WERI-Rb-1 (cell line): ENCODE measurements around the gene STRN.
"Not testable (repeated sequence)": the region's sequence is repeated elsewhere in the genome, so short reads cannot be mapped to it uniquely, and the experiment has no call there.

Source experiments
- DNase-seq: peaks from one replicate; pipeline ENCODE4 v3.0.0-alpha.2; 2020
- H3K27ac ChIP-seq: fragments of 250-450 bp; sonication (Bioruptor Pico); 2 replicates; pipeline ENCODE4 v1.5.1; 2020; ENCODE audit warnings: mild to moderate bottlenecking, moderate library complexity
- H3K27me3 ChIP-seq: fragments of 250-450 bp; sonication (Bioruptor Pico); 2 replicates; pipeline ENCODE4 v1.5.1; 2021; ENCODE audit warnings: mild to moderate bottlenecking, low read depth, moderate library complexity; ENCODE audit not compliant: insufficient read depth, severe bottlenecking
- H3K36me3 ChIP-seq: fragments of 250-450 bp; sonication (Bioruptor Pico); 2 replicates; pipeline ENCODE4 v1.5.1; 2020; ENCODE audit warnings: mild to moderate bottlenecking, moderate library complexity
- H3K4me3 ChIP-seq: 2 replicates; pipeline ENCODE4 v1.5.1; 2011; ENCODE audit warnings: low read depth, mild to moderate bottlenecking, control low read depth, low read length
- H3K9me3 ChIP-seq: fragments of 250-450 bp; sonication (Bioruptor Pico); 2 replicates; pipeline ENCODE4 v1.5.1; 2021; ENCODE audit warnings: mild to moderate bottlenecking, moderate library complexity; ENCODE audit not compliant: severe bottlenecking
- CTCF ChIP-seq: IDR thresholded peaks from 2 replicates; pipeline ENCODE4 v1.5.1; 2011; ENCODE audit warnings: low read depth, mild to moderate bottlenecking, control low read depth, inconsistent platforms, low read length

Gene STRN

GRCh38 chr2:36904636-36905035, 61.7 kb downstream of the STRN start:
- H3K9me3 ChIP-seq, result no peaks in the 10 kb centered on the region
- no peak overlapping the region for H3K4me3 ChIP-seq
- DNase-seq, result no peak
- H3K27me3 ChIP-seq, result no peaks in the 10 kb centered on the region
- peaks cover 17% of the 10 kb centered on the region for H3K36me3 ChIP-seq
- H3K27ac ChIP-seq, result no peak overlapping the region
- TF ChIP-seq CTCF, result no peak

DNA sequence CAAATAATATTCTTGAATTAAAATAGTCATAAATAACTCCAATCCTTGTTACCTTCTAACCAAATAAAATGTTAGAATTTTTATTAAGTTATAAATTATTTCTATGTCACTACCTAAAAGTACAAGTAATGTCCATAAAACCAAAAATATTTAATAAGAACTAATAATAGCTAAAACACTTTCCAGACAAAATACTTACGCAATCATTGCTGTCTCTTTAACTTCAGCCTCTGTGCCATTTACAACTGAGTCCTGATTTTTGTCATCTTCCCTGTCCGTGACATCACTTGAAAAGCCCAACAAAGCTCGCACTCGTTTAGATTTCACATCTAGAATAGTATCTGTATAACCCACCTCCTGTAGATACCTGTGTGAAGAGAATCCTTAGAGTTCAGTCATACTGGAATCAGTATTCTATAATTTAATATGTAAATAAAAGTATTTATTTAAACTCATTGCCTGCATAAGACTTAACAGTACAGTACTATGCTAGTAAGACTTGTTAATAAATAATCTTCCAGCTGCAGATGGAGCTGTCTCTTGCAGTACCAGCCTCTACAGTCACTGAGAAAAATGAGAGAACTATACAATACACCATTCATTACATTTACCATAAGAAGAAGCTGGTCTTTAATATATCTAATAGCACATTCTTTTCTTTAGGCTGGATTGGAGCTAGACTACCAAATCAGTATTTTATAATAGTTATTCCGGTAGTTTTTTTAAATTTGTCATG, 63.8 kb downstream of the STRN start:
- Histone ChIP-seq H3K4me3 (no peak overlapping the region), H3K27ac (no peak overlapping the region), H3K27me3 (no peaks in the 10 kb centered on the region), H3K36me3 (peaks cover 17% of the 10 kb centered on the region), H3K9me3 (no peaks in the 10 kb centered on the region)
- no peak for TF ChIP-seq CTCF
- no peak for DNase-seq

DNA sequence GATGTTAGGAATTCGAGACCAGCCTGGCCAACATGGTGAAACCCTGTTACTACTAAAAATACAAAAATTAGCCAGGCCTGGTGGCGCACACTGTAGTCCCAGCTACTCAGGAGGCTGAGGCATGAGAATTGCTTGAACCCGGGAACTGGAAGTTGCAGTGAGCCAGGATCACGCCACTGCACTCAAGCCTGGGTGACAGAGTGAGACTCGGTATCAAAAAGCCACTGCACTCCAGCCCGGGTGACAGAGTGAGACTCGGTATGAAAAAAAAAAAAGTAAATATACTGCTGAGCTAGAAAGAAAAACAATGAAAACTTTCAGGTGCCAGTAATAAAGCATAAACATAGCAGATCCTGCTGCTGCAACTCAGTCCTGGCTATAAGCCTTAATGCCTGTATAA, 73.5 kb downstream of the STRN start:
- DNase-seq, result no peak
- Histone ChIP-seq H3K36me3 (peaks cover 17% of the 10 kb centered on the region), H3K27me3 (no peaks in the 10 kb centered on the region), H3K27ac (no peak overlapping the region), H3K4me3 (no peak overlapping the region), H3K9me3 (no peaks in the 10 kb centered on the region)
- no peak for TF ChIP-seq CTCF

GRCh38 chr2:36889795-36890194, 76.5 kb downstream of the STRN start:
- no peaks in the 10 kb centered on the region for H3K27me3 ChIP-seq
- H3K4me3 ChIP-seq, result no peak overlapping the region
- peaks cover 26% of the 10 kb centered on the region for H3K36me3 ChIP-seq
- no peak for DNase-seq
- TF ChIP-seq CTCF, result no peak
- H3K9me3 ChIP-seq, result no peaks in the 10 kb centered on the region
- no peak overlapping the region for H3K27ac ChIP-seq

DNA sequence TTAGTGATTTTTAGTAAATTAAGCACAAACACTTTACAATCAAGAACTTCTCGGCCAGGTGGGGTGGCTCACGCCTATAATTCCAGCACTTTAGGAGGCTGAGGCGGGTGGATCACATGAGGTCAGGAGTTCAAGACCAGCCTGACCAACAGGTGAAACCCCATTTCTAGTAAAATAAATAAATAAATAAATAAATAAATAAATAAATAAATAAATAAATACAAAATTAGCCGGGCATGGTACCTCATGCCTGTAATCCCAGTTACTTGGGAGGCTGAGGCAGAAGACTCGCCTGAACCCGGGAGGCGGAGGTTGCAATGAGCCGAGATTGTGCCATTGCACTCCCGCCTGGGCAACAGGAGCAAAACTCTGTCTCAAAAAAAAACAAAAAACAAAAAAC, 79.2 kb downstream of the STRN start:
- not testable (repeated sequence) for DNase-seq, H3K27ac ChIP-seq, H3K9me3 ChIP-seq, H3K4me3 ChIP-seq, H3K27me3 ChIP-seq
- peaks cover 27% of the 10 kb centered on the region for H3K36me3 ChIP-seq

DNA sequence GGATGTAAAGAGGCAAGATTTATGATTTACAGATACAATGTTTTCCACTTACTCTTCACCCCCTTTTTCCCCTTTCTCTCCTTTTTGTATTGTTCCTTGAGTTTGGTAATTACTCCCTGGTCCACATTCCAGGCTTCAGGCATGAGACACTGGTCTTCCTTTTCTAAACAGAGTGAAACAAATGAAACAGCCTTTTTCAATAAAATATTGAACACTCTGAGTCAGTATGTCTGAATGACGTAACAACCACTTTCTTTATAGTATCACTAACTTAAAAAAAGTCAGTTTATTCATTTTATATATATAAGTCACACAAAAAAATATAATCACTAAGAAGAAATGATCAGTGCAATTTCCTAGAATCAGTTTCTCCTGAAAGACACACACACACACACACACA, 79.7 kb downstream of the STRN start:
- H3K27ac ChIP-seq, result no peak overlapping the region
- no peak overlapping the region for H3K4me3 ChIP-seq
- H3K9me3 ChIP-seq, result no peaks in the 10 kb centered on the region
- peaks cover 26% of the 10 kb centered on the region for H3K36me3 ChIP-seq
- no peak for TF ChIP-seq CTCF
- no peaks in the 10 kb centered on the region for H3K27me3 ChIP-seq
- no peak for DNase-seq
